Astrocyte (in vitro differentiated cells and primary cell): ENCODE measurements around the gene SERPINI2. TPM values are rescaled to one million over a fixed set of nuclear protein-coding genes. Genes with fewer than 3 reads are reported as not detected.

Experiments
- DNase-seq: peaks from one replicate; pipeline ENCODE4 v3.0.0-alpha.2; 2010; ENCODE audit warnings: low read depth
- FAIRE-seq: peaks from 2 replicates; lab custom pipeline; 2011; peaks lifted over from hg19 to GRCh38; lab: Jason Lieb, UNC
- H2AFZ ChIP-seq: 2 replicates; pipeline ENCODE4 v1.6.0; 2012; ENCODE audit warnings: low read depth, low read length, inconsistent platforms
- H3K27ac ChIP-seq: 2 replicates; pipeline ENCODE4 v1.5.1; 2011; ENCODE audit warnings: low read depth, low read length, inconsistent platforms
- H3K27me3 ChIP-seq: 2 replicates; pipeline ENCODE4 v1.6.0; 2011; ENCODE audit warnings: low read length, inconsistent platforms; ENCODE audit not compliant: insufficient read depth
- H3K36me3 ChIP-seq: 2 replicates; pipeline ENCODE4 v1.5.1; 2011; ENCODE audit warnings: low read length, inconsistent platforms; ENCODE audit not compliant: insufficient read depth
- H3K4me1 ChIP-seq: 2 replicates; pipeline ENCODE4 v1.5.1; 2011; ENCODE audit warnings: low read length, inconsistent platforms; ENCODE audit not compliant: insufficient read depth
- H3K4me2 ChIP-seq: 2 replicates; pipeline ENCODE4 v1.6.0; 2012; ENCODE audit warnings: low read length, inconsistent platforms
- H3K4me3 ChIP-seq: 2 replicates; pipeline ENCODE4 v1.5.1; 2011; ENCODE audit warnings: low read depth, mild to moderate bottlenecking, low read length, inconsistent platforms; ENCODE audit not compliant: insufficient read depth
- H3K79me2 ChIP-seq: 2 replicates; pipeline ENCODE4 v1.6.0; 2012; ENCODE audit warnings: mild to moderate bottlenecking, low read length, inconsistent platforms; ENCODE audit not compliant: insufficient read depth
- H3K9ac ChIP-seq: 2 replicates; pipeline ENCODE4 v1.6.0; 2012; ENCODE audit warnings: mild to moderate bottlenecking, low read length, inconsistent platforms
- H3K9me3 ChIP-seq: 2 replicates; pipeline ENCODE4 v1.5.1; 2012; ENCODE audit warnings: low read depth, mild to moderate bottlenecking, low read length, inconsistent platforms; ENCODE audit not compliant: insufficient read depth
- H4K20me1 ChIP-seq: 2 replicates; pipeline ENCODE4 v1.6.0; 2012; ENCODE audit warnings: low read length, inconsistent platforms; ENCODE audit not compliant: insufficient read depth
- H3K27ac Mint-ChIP-seq: one replicate; pipeline ENCODE4 v1.8.0; 2021; ENCODE audit warnings: mild to moderate bottlenecking, mixed read lengths; ENCODE audit not compliant: unreplicated experiment
- H3K27me3 Mint-ChIP-seq: one replicate; pipeline ENCODE4 v1.8.0; 2021; ENCODE audit warnings: low read depth, mixed read lengths; ENCODE audit not compliant: unreplicated experiment
- H3K36me3 Mint-ChIP-seq: one replicate; pipeline ENCODE4 v1.8.0; 2021; ENCODE audit warnings: low read depth, mixed read lengths; ENCODE audit not compliant: unreplicated experiment
- H3K4me1 Mint-ChIP-seq: one replicate; pipeline ENCODE4 v1.8.0; 2021; ENCODE audit warnings: low read depth, mixed read lengths; ENCODE audit not compliant: unreplicated experiment
- H3K4me3 Mint-ChIP-seq: one replicate; pipeline ENCODE4 v1.8.0; 2021; ENCODE audit warnings: mild to moderate bottlenecking, moderate library complexity, mixed read lengths; ENCODE audit not compliant: unreplicated experiment
- H3K9me3 Mint-ChIP-seq: one replicate; pipeline ENCODE4 v1.8.0; 2021; ENCODE audit warnings: mild to moderate bottlenecking, mixed read lengths; ENCODE audit not compliant: unreplicated experiment
- CTCF ChIP-seq: IDR thresholded peaks from 2 replicates; pipeline ENCODE4 v1.5.1; 2011; ENCODE audit warnings: low read depth, mild to moderate bottlenecking, inconsistent platforms, low read length, moderate library complexity; ENCODE audit not compliant: insufficient read depth
- EZH2 ChIP-seq: IDR thresholded peaks from 2 replicates; pipeline ENCODE4 v1.6.1; 2012; ENCODE audit warnings: mild to moderate bottlenecking, low read length, inconsistent platforms; ENCODE audit not compliant: insufficient read depth
- total RNA-seq: library from RNA; stranded (reverse); gene quantifications from 2 replicates; pipeline ENCODE4 v1.2.1, GENCODE V29; 2021

SERPINI2 gene
- total RNA-seq, 1 donor from 2014 or later: 0.32 TPM

DNA sequence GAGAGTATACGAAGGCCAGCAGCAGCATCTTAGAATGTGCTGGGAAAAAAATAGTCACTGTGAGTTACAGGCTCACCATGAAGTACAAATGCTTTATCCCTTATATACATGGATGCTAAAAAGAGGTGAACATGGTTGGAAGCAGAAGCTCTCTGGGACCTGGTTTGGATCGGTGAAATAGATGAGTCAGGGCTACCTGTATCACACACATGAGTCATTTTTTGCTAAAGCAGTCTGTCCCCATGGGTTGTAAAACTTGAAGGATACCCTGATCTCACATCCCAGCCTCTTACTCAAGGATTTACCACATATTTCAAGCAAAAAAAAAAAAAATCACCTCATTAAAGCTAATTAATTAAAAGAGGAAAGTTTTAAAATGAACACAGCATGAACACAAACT, 6.9 kb upstream of the SERPINI2 start:
- no peak for TF ChIP-seq CTCF
- TF ChIP-seq EZH2: no peak
- Mint-ChIP-seq H3K4me3 (no peak overlapping the region), H3K27me3 (no peaks in the 10 kb centered on the region), H3K36me3 (no peaks in the 10 kb centered on the region), H3K4me1 (no peaks in the 10 kb centered on the region), H3K27ac (no peak overlapping the region), H3K9me3 (no peaks in the 10 kb centered on the region)
- Histone ChIP-seq H3K79me2 (no peaks in the 10 kb centered on the region), H3K4me2 (no peak overlapping the region), H3K4me1 (no peaks in the 10 kb centered on the region), H3K9ac (no peak overlapping the region), H3K9me3 (no peaks in the 10 kb centered on the region), H4K20me1 (no peaks in the 10 kb centered on the region), H3K36me3 (no peaks in the 10 kb centered on the region), H3K27me3 (no peaks in the 10 kb centered on the region), H3K27ac (no peak overlapping the region), H2AFZ (no peak overlapping the region), H3K4me3 (no peak overlapping the region)
- DNase-seq (no peak), FAIRE-seq (no peak)

DNA sequence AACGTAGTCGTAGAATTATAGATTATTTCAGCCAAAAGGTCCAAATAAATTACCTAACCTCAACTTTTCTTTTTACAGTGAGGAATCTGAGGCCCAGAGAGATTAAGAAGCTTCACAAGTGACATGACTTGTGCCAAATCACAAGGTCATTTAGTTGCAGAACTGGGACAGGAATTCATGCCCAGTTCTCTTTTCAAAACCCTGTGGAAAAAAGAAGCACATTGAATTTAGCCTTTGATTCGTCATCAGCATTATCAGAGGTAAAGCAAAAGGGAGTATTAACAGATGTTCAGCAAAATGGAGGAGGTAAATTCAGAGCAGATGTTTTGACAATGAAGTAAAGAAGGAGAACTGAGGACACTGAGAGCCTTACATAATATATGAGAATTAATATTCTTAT, 4.5 kb downstream of the SERPINI2 start:
- H3K4me3 ChIP-seq: no peak overlapping the region
- no peak overlapping the region for H3K27ac Mint-ChIP-seq

More for the DNA sequence above, 4.5 kb downstream of the SERPINI2 start:
- H3K36me3 ChIP-seq: no peaks in the 10 kb centered on the region
- H3K27me3 Mint-ChIP-seq: no peaks in the 10 kb centered on the region
- no peak for TF ChIP-seq EZH2
- no peak for TF ChIP-seq CTCF
- H3K9me3 Mint-ChIP-seq: no peaks in the 10 kb centered on the region
- H2AFZ ChIP-seq: no peak overlapping the region
- H3K4me3 Mint-ChIP-seq: no peak overlapping the region
- no peak overlapping the region for H3K4me2 ChIP-seq
- no peaks in the 10 kb centered on the region for H3K9me3 ChIP-seq
- no peaks in the 10 kb centered on the region for H3K27me3 ChIP-seq
- no peak overlapping the region for H3K27ac ChIP-seq
- DNase-seq (no peak), FAIRE-seq (no peak)
- H3K79me2 ChIP-seq: no peaks in the 10 kb centered on the region
- H3K4me1 ChIP-seq: no peaks in the 10 kb centered on the region
- no peaks in the 10 kb centered on the region for H3K36me3 Mint-ChIP-seq
- H3K4me1 Mint-ChIP-seq: no peaks in the 10 kb centered on the region
- H4K20me1 ChIP-seq: no peaks in the 10 kb centered on the region
- H3K9ac ChIP-seq: no peak overlapping the region
